Stimulated activated CD8-positive, alpha-beta memory T cell treated with anti-CD3 and anti-CD28 coated beads, Interleukin-2, amount 100 ng/mL, for 1 hour (primary cell): ENCODE measurements around the gene LMCD1.
"Not testable (repeated sequence)": the region's sequence is repeated elsewhere in the genome, so short reads cannot be mapped to it uniquely, and the experiment has no call there.

Experiments used
- DNase-seq, 2 donors: peaks; one replicate each; pipeline ENCODE4 v3.0.0-alpha.2; 2020; ENCODE audit warnings: low read depth in 2 of 2

The LMCD1 gene

DNA sequence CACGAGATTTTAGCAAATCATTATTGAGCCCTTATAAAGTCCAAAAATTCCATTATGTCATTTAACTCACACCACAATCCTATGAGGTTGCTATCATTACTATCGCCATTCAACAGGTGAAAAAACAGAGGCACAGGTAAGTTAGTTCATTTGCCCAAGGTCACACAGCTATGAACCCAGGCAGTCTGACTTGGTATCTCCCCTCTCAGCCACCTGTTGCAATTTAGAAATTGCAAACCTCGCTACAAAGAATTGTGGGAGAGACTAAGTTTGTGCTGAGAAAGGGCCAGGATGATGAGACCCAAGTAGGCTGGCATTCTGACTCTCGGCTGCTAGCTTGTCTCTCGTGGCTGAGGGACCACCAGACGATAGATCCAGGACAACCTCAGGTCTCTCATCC, 57.7 kb downstream of the LMCD1 start:
- no peak for DNase-seq

DNA sequence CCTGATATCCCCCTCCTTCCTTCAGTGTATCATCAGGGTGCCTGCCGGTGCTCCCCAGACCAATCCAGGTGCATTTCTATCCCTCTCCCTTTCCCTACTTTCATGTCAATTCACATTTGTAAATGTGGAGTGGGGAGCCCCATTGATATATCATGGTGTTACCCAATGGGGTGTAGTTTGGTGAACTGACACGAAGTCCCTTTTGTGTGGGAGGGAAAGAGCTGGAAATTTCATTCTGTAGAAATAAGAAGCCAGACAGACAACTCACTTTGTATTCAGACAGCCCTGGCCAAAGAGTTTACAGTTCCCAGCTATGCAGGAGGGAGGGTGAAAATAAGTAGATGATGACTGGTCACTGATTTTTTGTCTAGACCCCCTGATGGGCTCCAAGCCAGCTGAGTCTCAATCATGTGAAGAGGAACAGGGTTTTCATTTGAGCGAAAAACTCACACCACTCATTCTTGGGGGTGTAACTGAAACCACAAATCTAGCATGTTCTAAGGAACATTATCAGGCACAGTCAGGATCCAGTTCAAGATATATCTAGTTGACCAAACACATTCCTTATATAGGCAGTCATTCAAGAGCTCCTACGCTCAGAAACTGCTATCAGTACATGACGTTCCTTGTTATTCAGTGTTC, 58.9 kb downstream of the LMCD1 start:
- DNase-seq = no peak

DNA sequence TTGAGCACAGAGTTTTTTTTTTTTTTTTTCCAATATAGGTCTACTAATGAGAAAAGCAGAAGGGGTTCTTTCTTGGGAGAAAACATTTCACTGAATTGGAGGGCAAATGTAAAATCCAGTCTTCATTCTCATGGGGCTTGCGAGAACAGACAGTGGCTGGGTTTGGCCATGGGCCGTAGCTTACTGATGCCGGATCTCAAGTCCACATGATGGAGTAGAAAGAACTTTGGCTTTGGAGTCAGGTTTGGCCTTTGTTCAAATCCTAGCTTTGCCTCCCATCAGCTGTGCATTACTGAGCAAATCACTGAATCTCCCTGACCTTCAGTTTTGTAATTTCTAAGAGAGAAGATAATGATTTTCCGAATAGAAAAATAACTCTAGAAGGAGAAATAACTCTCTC, 59.7 kb downstream of the LMCD1 start:
- no peak for DNase-seq

DNA sequence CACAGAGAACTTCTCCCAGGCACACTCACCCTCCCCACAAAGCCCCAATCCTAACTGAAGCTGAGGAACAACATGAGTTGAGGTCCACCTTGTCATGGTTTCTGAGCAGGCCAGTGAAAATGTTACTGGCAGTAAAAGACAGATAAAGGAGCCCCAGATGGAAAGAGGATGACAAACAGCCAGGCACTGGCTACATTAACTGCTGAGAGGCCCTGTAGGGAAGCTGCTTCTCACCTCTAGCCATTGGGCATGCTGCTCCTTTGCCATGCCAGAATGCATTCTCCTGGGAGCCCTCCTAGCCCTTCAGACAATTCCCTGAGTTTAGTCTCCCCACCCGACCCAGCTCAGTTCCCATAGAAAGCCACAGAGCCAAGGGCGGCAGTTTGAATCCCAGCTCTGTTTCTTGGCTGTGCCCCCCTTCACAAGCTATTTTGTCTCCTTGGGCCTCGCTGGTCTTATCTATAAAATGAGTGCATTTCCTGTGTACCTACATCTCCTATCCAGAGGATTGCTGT, 60.5 kb downstream of the LMCD1 start:
- no peak for DNase-seq

DNA sequence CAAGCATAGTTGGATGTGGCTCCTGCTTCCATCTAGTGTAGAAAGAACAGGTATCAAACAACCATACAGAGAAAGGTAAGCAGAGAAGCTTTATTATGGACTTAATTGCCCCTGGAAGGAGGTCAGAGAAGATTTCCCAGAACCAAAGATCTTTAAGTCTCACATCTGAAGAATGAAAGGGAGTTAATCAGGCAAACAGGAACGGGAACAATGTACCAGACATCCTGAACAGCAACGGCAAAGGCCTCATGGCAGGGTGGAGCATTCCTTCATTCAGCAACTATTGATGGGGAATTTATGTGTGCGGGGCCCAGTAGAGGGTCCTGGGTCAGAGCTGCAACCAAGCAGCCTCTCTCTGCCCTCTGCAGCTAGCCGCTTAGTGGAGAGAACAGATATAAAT, 61.5 kb downstream of the LMCD1 start:
- no peak for DNase-seq

DNA sequence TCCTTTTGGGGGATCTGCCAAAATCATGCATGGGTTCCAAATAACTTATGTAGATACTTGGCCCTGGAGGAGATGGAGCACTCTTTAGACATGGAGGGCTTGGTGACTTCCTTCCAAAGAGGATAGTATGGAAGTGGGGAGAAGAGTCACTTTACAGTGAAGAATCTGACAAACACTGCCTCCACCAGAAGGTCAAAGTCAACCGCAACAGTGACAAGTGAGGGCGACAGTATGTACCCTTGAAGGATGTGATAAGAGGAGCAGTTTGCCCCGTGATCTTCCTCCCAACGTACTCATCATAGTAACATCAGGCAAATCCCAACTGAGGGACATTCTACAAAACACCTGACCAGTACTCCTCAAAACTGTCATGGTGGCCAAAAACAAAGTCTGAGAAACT, 62.0 kb downstream of the LMCD1 start:
- no peak for DNase-seq

DNA sequence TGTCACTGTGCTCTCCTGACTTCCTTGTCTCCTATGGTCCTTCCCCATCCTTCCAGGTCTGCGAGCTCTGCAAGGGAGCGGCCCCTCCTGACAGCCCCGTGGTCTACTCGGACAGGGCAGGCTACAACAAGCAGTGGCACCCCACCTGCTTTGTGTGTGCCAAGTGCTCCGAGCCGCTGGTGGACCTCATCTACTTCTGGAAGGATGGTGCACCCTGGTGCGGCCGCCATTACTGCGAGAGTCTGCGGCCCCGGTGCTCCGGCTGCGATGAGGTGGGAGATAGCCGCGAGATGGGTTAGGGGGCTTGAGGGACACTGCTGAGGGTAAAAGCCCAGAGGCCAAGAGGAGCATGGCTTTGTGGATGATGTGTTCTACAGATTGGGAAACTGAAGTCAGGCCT, 63.8 kb downstream of the LMCD1 start:
- no peak for DNase-seq

DNA sequence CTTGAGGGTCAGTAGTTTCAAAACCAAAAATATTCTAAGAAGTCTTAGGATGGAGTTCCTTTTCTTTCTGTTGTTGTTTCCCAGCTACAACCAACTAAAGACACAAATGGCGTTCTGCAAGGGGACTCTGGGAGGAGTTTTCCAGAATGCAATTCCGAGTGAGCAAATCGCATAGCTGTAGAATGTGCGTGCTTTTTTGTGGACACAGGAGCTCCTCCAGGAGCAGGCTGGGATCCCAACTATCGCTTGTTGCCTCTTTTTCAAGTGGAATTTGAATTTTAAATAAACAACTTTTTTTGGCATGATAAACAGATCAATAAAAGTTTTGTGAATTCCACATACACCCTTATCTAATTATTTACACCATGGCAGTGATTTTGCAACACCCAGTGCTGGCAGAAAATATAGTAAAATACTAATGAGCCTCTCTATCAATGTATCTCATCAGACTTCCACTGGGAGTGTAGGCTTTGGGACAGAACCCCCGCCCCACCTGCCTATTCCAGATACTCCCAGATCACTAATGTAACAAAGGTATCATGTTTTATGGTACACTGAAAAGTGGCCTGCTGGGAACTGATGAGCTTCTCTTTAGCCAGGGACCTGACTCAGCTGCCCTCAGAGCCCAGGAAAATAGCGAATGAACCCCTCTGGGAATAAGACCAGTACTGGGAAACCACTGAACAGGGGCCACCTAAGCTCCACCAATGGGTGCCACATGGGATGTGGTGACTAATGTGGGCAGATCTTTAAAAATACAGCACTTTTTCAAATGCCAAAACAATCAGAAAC, 66.4 kb downstream of the LMCD1 start:
- no peak for DNase-seq

DNA sequence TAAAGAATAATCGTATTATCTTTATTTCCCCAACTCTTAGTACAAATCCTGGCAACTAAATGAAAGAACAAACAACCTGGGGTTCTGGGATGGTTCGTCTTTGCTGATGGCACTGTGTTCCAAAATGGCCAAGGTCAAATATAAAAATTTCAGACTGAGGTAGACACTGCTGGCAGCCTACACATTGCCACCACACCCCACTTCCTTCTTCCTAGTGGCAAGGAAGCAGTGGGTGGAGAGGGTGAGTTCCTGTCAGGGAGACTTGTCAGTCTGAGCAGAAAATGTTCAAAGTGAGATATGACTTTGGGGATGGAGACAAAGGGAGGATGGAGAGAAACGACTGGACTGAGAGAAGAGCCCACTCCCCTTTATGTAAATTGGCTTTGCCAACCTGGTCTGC, 69.6 kb downstream of the LMCD1 start:
- DNase-seq = no peak

DNA sequence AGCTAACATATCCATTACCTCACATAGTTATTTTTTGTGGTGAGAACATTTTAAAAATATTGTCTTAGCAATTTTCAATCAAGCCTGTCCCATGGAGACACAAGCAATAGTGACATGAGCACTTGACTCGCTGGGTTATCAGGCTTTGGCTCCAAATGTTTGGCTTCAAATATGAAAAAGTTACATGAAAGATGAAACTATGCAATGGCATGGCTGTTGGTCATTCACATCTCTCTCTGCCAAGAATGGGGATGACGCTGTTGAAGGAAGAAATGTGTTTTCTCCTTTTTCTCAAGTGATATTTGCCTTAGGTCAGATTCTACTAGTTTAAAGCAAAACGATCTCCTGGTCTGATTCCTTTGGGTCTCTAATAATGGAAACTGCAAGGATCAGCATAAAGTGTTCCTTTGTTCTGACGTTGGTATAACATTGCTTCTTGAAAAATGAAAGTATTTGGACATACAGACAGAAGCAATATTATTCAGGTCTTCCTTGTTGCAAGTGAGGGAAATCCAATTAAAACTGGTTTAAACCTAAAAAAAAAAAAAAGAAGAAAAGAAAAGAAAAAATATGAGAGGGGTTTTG, 71.8 kb downstream of the LMCD1 start:
- no peak for DNase-seq

DNA sequence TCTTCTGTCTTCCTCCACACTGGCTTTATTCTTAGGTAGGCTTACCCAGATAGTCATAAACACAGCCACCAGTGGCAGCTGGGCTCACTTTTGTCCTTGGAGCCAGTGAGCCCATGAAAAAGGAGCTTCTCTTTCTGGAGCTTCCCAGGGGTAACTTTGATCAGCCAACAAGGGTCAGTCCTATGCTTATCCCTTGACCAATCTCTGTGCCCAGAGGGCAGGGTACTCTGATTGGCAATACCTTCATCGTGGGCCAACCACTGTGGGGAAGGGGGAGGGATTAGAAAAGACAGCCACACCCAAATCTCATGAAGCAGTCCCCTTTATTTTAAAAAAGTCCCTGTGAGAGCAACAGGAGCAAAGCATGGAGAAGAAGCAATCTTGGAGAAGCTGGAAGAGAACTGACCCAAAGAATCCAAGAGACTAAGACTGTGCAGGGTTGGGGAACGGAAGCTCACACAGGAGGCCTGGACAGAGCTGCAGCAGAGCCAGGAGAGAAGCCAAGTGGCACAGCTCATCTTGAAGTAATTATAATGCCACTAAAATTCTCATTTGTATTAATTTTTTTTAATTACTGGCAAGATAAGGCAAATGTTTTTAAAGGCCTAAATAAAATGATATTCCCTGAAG, 72.5 kb downstream of the LMCD1 start:
- DNase-seq = no peak

DNA sequence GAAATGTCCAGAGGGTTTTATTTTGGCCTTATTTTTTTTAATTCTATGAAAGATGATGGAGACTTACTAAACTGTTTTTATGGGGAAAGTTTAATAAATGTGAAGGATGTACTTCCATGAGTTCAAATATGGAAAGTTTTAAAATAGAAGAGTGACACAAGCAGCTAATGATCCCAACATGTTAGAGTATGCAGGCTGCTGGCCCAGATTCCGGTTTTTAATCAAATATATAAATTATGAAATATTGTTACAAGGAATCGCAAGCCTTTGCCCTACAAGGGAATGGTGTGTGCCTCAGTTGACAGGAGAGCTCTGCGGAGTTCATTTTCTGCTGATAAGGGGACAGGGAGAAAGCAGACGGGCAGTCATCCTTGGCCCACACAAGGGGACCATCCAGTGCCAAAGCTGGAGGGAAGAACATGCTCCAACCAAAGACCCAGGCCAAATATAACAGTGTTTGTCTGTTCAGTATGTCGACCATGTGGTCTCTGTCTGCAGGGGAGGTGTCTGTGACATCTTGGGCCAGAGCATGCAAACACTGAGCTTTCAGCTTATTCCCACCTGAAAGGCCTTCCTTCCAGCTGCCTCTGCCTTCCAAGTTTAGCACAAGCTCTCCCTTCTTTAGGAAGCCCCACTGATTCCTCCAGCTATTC, 73.2 kb downstream of the LMCD1 start:
- no peak for DNase-seq

DNA sequence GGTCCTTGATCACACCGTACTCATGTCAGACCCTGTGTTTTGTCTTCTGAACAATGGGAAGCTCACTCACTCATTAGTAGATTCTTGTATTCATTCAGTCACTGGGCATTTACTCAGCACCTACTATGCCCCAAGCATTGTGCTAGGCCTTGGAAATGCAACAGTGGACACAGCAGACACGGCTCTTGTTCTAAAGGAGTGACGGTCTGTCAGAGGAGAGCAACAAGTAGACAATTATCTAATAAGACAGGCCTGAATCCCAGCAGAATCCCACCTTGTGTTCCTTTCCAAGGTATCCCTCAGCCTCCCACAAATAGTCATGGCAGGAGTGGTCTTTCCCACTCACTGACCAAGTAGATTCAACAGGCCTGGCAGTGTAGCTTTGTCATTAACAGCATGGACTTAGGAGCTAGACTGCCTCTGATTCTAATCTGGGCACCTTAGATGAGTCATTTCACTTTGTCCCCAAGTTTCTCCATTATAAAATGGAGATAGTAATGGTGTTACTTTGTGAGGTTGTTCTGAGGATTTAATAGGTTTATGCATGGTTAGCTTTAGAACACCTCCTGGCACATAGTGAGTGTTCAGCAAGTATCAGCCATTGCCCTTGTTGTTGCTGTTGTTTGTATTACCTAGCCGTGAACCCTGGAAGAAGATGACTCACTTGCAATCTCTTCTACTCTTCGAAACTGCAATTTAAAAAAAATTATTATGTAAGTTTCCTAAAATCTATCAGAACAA, 73.9 kb downstream of the LMCD1 start:
- DNase-seq = no peak

DNA sequence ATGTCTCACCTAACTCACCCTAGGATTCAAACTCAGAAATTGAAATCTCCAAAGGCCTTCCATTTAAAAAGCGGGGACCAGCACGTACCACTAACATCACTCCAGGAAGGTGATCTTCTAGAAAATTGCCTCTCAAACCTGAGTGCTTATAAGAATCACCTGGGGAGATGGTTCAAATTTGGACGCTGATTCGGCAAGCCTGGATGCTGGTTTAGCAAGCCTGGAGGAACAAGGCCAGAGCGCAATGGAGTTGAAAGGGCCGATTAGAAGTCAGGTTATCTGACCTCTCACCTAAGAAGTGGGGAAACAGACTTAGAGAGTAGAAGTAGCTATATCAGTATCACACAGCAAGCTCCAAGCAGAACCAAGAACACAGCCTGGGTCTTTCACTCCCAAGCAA, 74.8 kb downstream of the LMCD1 start:
- DNase-seq = no peak

DNA sequence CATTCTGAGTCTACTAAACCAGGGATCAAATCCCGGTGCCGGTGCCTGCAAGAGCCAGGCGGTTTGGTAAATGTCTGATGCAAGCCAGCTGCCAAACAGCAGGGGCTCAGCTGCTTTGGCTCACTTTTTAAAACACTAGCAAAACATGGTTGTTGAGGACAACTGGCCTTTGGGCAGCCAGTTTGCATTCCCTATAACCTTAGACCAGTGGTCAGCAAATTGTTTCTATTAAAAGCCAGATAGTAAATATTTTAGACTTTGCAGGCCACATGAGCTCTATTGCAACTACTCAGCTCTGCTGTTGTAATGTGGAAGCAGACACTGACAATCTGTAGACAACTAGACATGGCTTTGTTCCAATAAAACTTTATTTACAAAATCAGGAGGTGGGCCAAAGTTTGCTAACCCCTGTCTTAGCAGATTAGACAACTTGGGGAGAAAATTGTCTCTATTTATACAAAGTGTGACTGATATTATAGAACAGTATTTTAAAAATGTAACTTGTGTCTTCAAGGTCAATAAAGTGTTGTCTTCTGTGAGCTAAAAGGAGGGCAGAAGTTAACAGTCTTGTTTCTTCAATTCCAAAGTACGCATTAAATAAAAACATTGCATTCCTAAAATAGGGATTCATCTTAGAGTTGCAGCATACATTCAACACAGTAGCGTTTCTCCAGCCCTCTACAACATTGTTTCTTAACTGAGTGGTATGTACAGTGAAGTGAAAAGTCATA, 75.4 kb downstream of the LMCD1 start:
- DNase-seq = no peak

DNA sequence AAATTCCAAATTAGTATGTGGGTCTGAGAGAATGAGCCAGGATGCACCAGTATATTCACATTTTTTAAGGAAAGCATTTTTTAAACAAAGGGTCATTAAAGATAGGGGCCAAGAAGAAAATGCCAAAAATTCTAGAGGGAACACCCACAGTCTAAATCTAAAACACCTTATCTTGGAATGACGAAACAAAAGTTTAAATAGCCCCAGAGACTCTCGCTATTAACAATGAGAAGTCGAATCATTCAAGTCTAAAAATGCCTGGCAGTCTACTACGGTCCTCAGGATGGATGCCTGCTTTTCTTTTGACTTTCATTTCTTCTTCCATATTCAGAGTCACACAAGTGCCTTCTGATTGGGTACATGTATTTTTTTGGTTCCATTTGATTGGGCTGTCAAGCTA, 76.7 kb downstream of the LMCD1 start:
- no peak for DNase-seq

DNA sequence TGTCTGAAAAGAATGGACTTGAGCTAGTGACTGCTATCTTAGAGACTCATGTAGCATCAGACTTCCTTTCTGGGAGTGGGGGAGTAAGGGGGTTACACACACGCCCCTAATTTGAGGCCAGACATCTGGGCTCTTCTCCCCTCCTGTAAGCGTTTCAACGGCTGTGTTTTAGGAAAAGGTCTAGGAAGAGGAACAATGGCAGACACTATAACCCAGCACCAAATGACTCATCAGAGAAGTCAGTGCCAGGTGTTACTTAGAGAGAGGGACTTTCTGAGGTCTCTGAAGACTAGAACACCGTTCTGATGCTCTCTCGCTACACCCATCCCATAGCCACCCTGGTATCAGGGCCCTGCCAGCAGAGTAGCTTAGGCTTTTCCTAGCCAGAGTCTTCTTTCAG, 77.5 kb downstream of the LMCD1 start:
- DNase-seq = no peak

DNA sequence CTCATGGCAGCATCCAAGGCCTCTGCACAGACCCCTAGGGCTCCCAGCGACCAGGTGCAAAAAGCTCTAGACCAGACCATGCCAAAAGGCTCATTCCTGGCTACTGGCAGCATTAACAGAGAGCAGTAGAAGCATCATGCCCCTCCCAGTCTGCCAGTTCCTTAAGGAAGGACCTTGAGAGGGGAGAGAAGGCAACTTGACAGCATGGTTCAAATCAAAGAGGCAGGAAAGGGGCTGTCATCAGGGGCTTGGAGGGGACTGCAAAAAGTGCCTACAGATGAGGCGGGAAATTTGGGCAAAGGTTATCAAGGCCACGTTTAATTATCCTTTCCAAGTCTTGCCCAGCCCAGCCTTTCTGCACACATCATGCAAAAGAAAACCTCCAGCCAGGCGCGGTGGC, 78.3 kb downstream of the LMCD1 start:
- no peak for DNase-seq

DNA sequence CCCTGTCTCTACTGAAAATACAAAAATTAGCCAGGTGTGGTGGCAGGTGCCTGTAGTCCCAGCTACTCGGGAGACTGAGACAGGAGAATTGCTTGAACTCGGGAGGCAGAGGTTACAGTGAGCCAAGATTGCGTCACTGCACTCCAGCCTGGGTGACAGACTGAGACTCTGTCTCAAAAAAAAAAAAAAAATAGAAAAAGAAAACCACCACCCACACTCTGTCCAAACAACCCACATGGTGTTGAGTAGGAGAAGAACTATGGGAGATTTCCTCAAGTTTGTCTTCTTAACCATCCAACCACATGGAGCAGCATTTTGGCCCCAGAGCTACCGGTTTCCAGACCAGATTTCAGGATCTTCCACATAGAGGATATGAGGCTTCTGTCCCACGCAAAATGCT, 78.8 kb downstream of the LMCD1 start:
- not testable (repeated sequence) for DNase-seq

DNA sequence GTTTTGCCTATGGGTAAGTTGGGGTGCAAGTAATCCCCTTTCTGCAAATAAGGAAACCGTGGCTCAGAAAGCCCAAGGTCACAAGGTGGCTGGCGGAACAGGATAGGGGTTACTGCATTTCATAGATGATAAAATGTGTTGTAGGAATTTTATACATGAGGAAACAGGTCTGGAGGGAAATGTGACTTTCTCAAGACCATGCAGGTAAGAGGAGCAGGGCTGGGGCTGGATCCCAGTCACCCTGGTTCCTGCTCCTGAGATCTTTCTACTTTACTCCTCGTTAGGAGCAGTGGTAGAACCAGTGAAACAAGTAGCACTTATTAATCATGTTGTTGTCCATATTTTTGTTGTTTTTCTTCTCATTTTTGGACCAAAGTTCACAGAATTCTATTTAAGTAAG, 79.8 kb downstream of the LMCD1 start:
- DNase-seq = no peak
